Neutrophil (primary cell): ENCODE data around the gene MARCHF3.
"Not testable (repeated sequence)": the region's sequence is repeated elsewhere in the genome, so short reads cannot be mapped to it uniquely, and the experiment has no call there.

Experiments used
- H3K27ac ChIP-seq: fragments of 200-600 bp; sonication (generic); 2 replicates; pipeline ENCODE4 v1.5.1; 2016; ENCODE audit warnings: mild to moderate bottlenecking, moderate library complexity
- H3K27me3 ChIP-seq: fragments of 200-600 bp; sonication (generic); 2 replicates; pipeline ENCODE4 v1.6.0; 2016; ENCODE audit warnings: mild to moderate bottlenecking
- H3K36me3 ChIP-seq: fragments of 200-600 bp; sonication (generic); 2 replicates; pipeline ENCODE4 v1.5.1; 2017
- H3K4me1 ChIP-seq, 2 experiments: fragments of 200-600 bp in 1 of 2; sonication (generic) in 1 of 2; 1 replicate in 1 of 2; 2 replicates in 1 of 2; pipeline versions ENCODE4 v1.5.1 to v1.6.1; 2013 to 2016; ENCODE audit warnings: low read depth in 1 of 2, low read length in 1 of 2, mild to moderate bottlenecking in 1 of 2, moderate library complexity in 1 of 2; ENCODE audit not compliant: control insufficient read depth in 1 of 2, insufficient read depth in 1 of 2
- H3K4me3 ChIP-seq, 2 experiments: fragments of 200-600 bp in 1 of 2; sonication (generic) in 1 of 2; 1 replicate in 1 of 2; 2 replicates in 1 of 2; pipeline ENCODE4 v1.5.1; 2013 to 2016; ENCODE audit warnings: low read depth in 1 of 2, low read length in 1 of 2, mild to moderate bottlenecking in 1 of 2, moderate library complexity in 1 of 2
- H3K9me3 ChIP-seq: fragments of 200-600 bp; sonication (generic); 2 replicates; pipeline ENCODE4 v1.5.1; 2016
- CTCF ChIP-seq: fragments of 200-600 bp; sonication (generic); IDR thresholded peaks from 2 replicates; pipeline ENCODE4 v1.5.1; 2016; ENCODE audit warnings: antibody characterized with exemption

Gene MARCHF3

GRCh38 chr5:126912616-126913200 lies 117.7 kb downstream of the MARCHF3 start:
- Histone ChIP-seq H3K27ac (no peak overlapping the region), H3K9me3 (no peaks in the 10 kb centered on the region), H3K27me3 (no peaks in the 10 kb centered on the region), H3K4me1 (peaks cover 10 to 16% of the 10 kb centered on the region in 2 experiments), H3K36me3 (no peaks in the 10 kb centered on the region), H3K4me3 (no peak overlapping the region)
- TF ChIP-seq CTCF, result no peak

- H3K27ac ChIP-seq, result no peak overlapping the region
- no peaks in the 10 kb centered on the region for H3K9me3 ChIP-seq
- peaks cover 10 to 16% of the 10 kb centered on the region in 2 experiments for H3K4me1 ChIP-seq
- H3K36me3 ChIP-seq, result no peaks in the 10 kb centered on the region
- H3K27me3 ChIP-seq, result no peaks in the 10 kb centered on the region
- H3K4me3 ChIP-seq, result no peak overlapping the region
- no peak for TF ChIP-seq CTCF
Observed at GRCh38 chr5:126911986-126912385, 118.4 kb downstream of the MARCHF3 start.

- H3K4me1 ChIP-seq, result peaks cover 10 to 16% of the 10 kb centered on the region in 2 experiments
- no peaks in the 10 kb centered on the region for H3K9me3 ChIP-seq
- no peaks in the 10 kb centered on the region for H3K36me3 ChIP-seq
- no peak overlapping the region for H3K27ac ChIP-seq
- no peaks in the 10 kb centered on the region for H3K27me3 ChIP-seq
- TF ChIP-seq CTCF, result no peak
- H3K4me3 ChIP-seq, result no peak overlapping the region
Observed at GRCh38 chr5:126909856-126910255, 120.5 kb downstream of the MARCHF3 start.

GRCh38 chr5:126904407-126904806 lies 126.0 kb downstream of the MARCHF3 start:
- not testable (repeated sequence) for H3K4me3 ChIP-seq, H3K4me1 ChIP-seq, H3K27me3 ChIP-seq, H3K36me3 ChIP-seq, H3K9me3 ChIP-seq, H3K27ac ChIP-seq

GRCh38 chr5:126900796-126901195 lies 129.6 kb downstream of the MARCHF3 start:
- no peaks in the 10 kb centered on the region for H3K27me3 ChIP-seq
- H3K36me3 ChIP-seq, result no peaks in the 10 kb centered on the region
- no peaks in the 10 kb centered on the region for H3K4me1 ChIP-seq
- no peak overlapping the region for H3K27ac ChIP-seq
- no peaks in the 10 kb centered on the region for H3K9me3 ChIP-seq
- no peak overlapping the region for H3K4me3 ChIP-seq
- no peak for TF ChIP-seq CTCF

- TF ChIP-seq CTCF, result no peak
- Histone ChIP-seq H3K9me3 (no peaks in the 10 kb centered on the region), H3K27ac (no peak overlapping the region), H3K4me3 (no peak overlapping the region), H3K27me3 (no peaks in the 10 kb centered on the region), H3K36me3 (no peaks in the 10 kb centered on the region), H3K4me1 (no peaks in the 10 kb centered on the region)
Observed at GRCh38 chr5:126899476-126899875, 130.9 kb downstream of the MARCHF3 start.
